ENCODE results near the gene XCL2. TPM values are rescaled to one million over a fixed set of nuclear protein-coding genes. Genes with fewer than 3 reads are reported as not detected.
"Not testable (repeated sequence)": the region's sequence is repeated elsewhere in the genome, so short reads cannot be mapped to it uniquely, and the experiment has no call there.

The XCL2 gene
- polyA plus RNA-seq, 2 of the 4 experiments (the other 2 are of a cell fraction) = not detected

GRCh38 chr1:168540798-168541197, 3.0 kb downstream of the XCL2 start:
- POLR2A ChIA-PET; FAIRE-seq; CTCF ChIA-PET; H3K4me3 ChIP-seq; ATAC-seq; H3K9me3 ChIP-seq; H3K4me2 ChIP-seq; DNase-seq (ENCODE audit: low read depth in 1 of 2, low spot score in 1 of 2); H3K4me1 ChIP-seq; H3K27ac ChIP-seq: not testable (repeated sequence)
- 41% methylated on average over 7 of the region's 7 CpGs for WGBS (ENCODE audit: missing lambda C conversion rate)

DNA sequence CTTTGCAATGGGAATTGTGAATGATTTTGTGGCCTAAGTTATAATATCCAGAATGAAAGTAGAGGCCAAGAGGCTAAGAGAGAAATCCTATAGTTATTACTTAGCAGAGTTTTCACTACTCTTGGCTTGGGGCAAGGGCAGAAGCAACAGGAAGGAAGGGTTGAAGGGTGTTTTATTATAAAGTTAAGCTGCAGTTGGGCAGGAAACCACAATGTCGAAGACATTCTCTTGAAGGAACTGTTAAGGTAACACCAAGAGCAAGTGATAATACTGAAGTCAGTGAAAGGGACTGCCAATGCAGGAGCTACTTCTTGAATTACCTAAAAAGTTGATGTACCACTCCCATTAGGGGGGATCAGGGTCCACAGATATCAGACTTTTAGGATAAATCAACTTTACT, 8.3 kb downstream of the XCL2 start:
- Histone ChIP-seq H3K27ac (no peak overlapping the region), H3K9me3 (no peaks in the 10 kb centered on the region), H3K4me3 (no peak overlapping the region), H3K4me1 (no peaks in the 10 kb centered on the region), H3K4me2 (no peak overlapping the region)
- TF ChIP-seq NFE2L2 (conservative IDR thresholded peaks at IDR 0.05; ENCODE audit: low read length) (no peak), HOXB13 (CRISPR knock-in tag; IDR thresholded peaks at IDR 0.05; ENCODE audit: low read depth) (no peak), ZFP36 (IDR thresholded peaks at IDR 0.05; ENCODE audit: borderline replicate concordance, partially characterized antibody) (no peak), ZSCAN20 (CRISPR knock-in tag; IDR thresholded peaks at IDR 0.05) (no peak), POLR2A (IDR thresholded peaks at IDR 0.05; ENCODE audit: low read length) (no peak), TP53 (CRISPR knock-in tag; IDR thresholded peaks at IDR 0.05) (no peak), CBX2 (IDR thresholded peaks at IDR 0.05; ENCODE audit: borderline replicate concordance, low read depth) (no peak), MAZ (IDR thresholded peaks at IDR 0.05; ENCODE audit: borderline replicate concordance, low read depth, low read length) (no peak), EHMT2 (IDR thresholded peaks at IDR 0.05; ENCODE audit: low read depth) (no peak), MYC (IDR thresholded peaks at IDR 0.05; ENCODE audit: borderline replicate concordance, low read length) (no peak), EP300 (IDR thresholded peaks at IDR 0.05) (no peak), ELK1 (IDR thresholded peaks at IDR 0.05; ENCODE audit: low read depth, low read length) (no peak), FOSB (CRISPR knock-in tag; IDR thresholded peaks at IDR 0.05) (no peak), RCOR1 (IDR thresholded peaks at IDR 0.05; ENCODE audit: low read depth, low read length) (no peak), KDM5A (IDR thresholded peaks at IDR 0.05) (no peak), ATOH8 (CRISPR knock-in tag; IDR thresholded peaks at IDR 0.05; ENCODE audit: low read depth) (no peak), CEBPB (IDR thresholded peaks at IDR 0.05) (no peak)
- TF ChIP-seq, protein P1, sequence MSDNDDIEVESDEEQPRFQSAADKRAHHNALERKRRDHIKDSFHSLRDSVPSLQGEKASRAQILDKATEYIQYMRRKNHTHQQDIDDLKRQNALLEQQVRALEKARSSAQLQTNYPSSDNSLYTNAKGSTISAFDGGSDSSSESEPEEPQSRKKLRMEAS (IDR thresholded peaks at IDR 0.05) = no peak
- TF ChIP-seq, protein P2, sequence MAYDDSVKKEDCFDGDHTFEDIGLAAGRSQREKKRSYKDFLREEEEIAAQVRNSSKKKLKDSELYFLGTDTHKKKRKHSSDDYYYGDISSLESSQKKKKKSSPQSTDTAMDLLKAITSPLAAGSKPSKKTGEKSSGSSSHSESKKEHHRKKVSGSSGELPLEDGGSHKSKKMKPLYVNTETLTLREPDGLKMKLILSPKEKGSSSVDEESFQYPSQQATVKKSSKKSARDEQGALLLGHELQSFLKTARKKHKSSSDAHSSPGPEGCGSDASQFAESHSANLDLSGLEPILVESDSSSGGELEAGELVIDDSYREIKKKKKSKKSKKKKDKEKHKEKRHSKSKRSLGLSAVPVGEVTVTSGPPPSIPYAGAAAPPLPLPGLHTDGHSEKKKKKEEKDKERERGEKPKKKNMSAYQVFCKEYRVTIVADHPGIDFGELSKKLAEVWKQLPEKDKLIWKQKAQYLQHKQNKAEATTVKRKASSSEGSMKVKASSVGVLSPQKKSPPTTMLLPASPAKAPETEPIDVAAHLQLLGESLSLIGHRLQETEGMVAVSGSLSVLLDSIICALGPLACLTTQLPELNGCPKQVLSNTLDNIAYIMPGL (CRISPR knock-in tag; IDR thresholded peaks at IDR 0.05; ENCODE audit: borderline replicate concordance) = no peak
- DNase-seq (ENCODE audit: low read depth in 1 of 2, low spot score in 1 of 2) = no peak
- ChIA-PET POLR2A (no interaction called here), CTCF (interaction anchor here (0.7 to 1.5 kb wide), 2 partner anchors 68 to 96 kb away, joined by 3 to 7 read pairs; no protein-coding TSS in a partner anchor)
- 33% methylated on average over 1 of the region's 1 CpG for WGBS (ENCODE audit: missing lambda C conversion rate)
- FAIRE-seq = no peak
- no peak for ATAC-seq

DNA sequence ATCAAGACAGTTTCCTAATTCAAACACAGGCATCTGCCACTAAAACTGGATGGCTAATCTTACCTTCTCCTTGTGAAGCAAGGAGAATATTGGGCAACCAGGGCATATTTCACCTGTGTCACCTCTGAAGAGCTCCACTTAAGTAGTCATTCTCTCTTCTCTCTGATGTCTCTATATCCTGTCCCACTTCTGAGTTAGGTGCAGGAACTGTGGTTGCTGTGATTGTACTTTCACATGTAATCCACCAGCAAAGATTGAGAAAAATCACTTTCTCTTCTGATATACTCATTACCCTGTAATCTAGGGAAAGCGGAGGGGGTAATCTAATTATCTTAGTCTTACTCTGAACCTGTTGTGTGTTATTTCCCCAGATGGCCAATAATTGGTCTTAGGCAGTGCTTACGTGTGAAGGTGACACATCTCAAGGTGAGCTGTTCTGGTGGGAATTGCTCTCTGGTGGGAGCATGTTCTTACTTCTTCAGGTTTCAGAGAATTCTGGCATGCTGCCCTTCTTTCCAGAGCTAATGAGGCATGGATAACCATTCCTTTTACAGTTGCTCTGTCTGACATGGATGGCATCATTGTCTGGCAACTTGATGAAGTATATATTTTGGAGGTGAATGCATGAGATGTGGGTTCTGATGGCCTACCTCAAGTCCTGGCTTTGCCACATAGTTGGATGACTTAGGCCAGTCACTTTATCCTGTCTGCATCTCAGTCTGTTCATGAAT, 12.0 kb downstream of the XCL2 start:
- no peak overlapping the region for H3K4me3 ChIP-seq
- no peak overlapping the region for H3K4me2 ChIP-seq
- ChIA-PET CTCF (no interaction called here), POLR2A (no interaction called here)
- no peak for ATAC-seq
- 93% methylated on average over 2 of the region's 2 CpGs for WGBS (ENCODE audit: missing lambda C conversion rate)
- H3K4me1 ChIP-seq = no peaks in the 10 kb centered on the region
- H3K27ac ChIP-seq = no peak overlapping the region
- FAIRE-seq = no peak
- no peaks in the 10 kb centered on the region for H3K9me3 ChIP-seq
- no peak for DNase-seq (ENCODE audit: low read depth in 1 of 2, low spot score in 1 of 2)
- TF ChIP-seq ZSCAN20 (CRISPR knock-in tag; IDR thresholded peaks at IDR 0.05) = no peak
- no peak for TF ChIP-seq POLR2AphosphoS2 (conservative IDR thresholded peaks at IDR 0.05; ENCODE audit: low read length)
- no peak for TF ChIP-seq ZFP36 (IDR thresholded peaks at IDR 0.05; ENCODE audit: borderline replicate concordance, partially characterized antibody)
- no peak for TF ChIP-seq CEBPB (IDR thresholded peaks at IDR 0.05)
- TF ChIP-seq NFE2L2 (conservative IDR thresholded peaks at IDR 0.05; ENCODE audit: low read length) = no peak
- TF ChIP-seq CTCF (IDR thresholded peaks at IDR 0.05) = no peak
- no peak for TF ChIP-seq MAFK (IDR thresholded peaks at IDR 0.05; ENCODE audit: partially characterized antibody)
- no peak for TF ChIP-seq CBX8 (IDR thresholded peaks at IDR 0.05)
- TF ChIP-seq RFX5 (IDR thresholded peaks at IDR 0.05) = no peak
- no peak for TF ChIP-seq HEYL (CRISPR knock-in tag; IDR thresholded peaks at IDR 0.05)
- TF ChIP-seq GATA3 (IDR thresholded peaks at IDR 0.05; ENCODE audit: borderline replicate concordance) = no peak
- TF ChIP-seq FOSL2 (IDR thresholded peaks at IDR 0.05) = no peak
- TF ChIP-seq FOSL2 (CRISPR knock-in tag; IDR thresholded peaks at IDR 0.05) = no peak

All from A549 (cell line).